Smooth muscle cell (in vitro differentiated cells): ENCODE results near the gene CYREN. TPM values are rescaled to one million over a fixed set of nuclear protein-coding genes. Genes with fewer than 3 reads are reported as not detected.

ENCODE experiments used
- DNase-seq: peaks from one replicate; lab custom pipeline; 2025; ENCODE audit not compliant: unreplicated experiment; lab: John Stamatoyannopoulos, UW
- H2AFZ ChIP-seq: fragments of 200-600 bp; sonication (generic); 2 replicates; pipeline ENCODE4 v1.6.0; 2016; ENCODE audit warnings: antibody characterized with exemption, low read depth, mild to moderate bottlenecking
- H3F3A ChIP-seq: fragments of 200-600 bp; sonication (generic); 2 replicates; pipeline ENCODE4 v1.6.0; 2017; ENCODE audit warnings: antibody characterized with exemption, low read depth
- H3K27ac ChIP-seq: fragments of 200-600 bp; sonication (generic); 2 replicates; pipeline ENCODE4 v1.5.1; 2016; ENCODE audit warnings: low read depth, mild to moderate bottlenecking
- H3K27me3 ChIP-seq: fragments of 200-600 bp; sonication (generic); 2 replicates; pipeline ENCODE4 v1.6.1; 2016; ENCODE audit warnings: low read depth, mild to moderate bottlenecking
- H3K36me3 ChIP-seq: fragments of 200-600 bp; sonication (generic); 2 replicates; pipeline ENCODE4 v1.5.1; 2016; ENCODE audit warnings: low read depth
- H3K4me1 ChIP-seq: fragments of 200-600 bp; sonication (generic); 2 replicates; pipeline ENCODE4 v1.5.1; 2016; ENCODE audit warnings: low read depth
- H3K4me2 ChIP-seq: fragments of 200-600 bp; sonication (generic); 2 replicates; pipeline ENCODE4 v1.6.0; 2016; ENCODE audit warnings: mild to moderate bottlenecking
- H3K4me3 ChIP-seq: fragments of 200-600 bp; sonication (generic); 2 replicates; pipeline ENCODE4 v1.5.1; 2016; ENCODE audit warnings: mild to moderate bottlenecking
- H3K79me2 ChIP-seq: fragments of 200-600 bp; sonication (generic); 2 replicates; pipeline ENCODE4 v1.6.0; 2016; ENCODE audit warnings: low read depth, mild to moderate bottlenecking
- H3K9ac ChIP-seq: fragments of 200-600 bp; sonication (generic); 2 replicates; pipeline ENCODE4 v1.6.0; 2016; ENCODE audit warnings: low read depth
- H3K9me3 ChIP-seq: fragments of 200-600 bp; sonication (generic); replicated peaks from 2 replicates; pipeline ENCODE4 v1.5.1; 2016; ENCODE audit warnings: low read depth
- H4K20me1 ChIP-seq: fragments of 200-600 bp; sonication (generic); 2 replicates; pipeline ENCODE4 v1.6.0; 2016; ENCODE audit warnings: low read depth
- CTCF ChIP-seq: fragments of 200-600 bp; sonication (generic); IDR thresholded peaks from 2 replicates; pipeline ENCODE4 v1.5.1; 2017; ENCODE audit warnings: borderline replicate concordance, mild to moderate bottlenecking, antibody characterized with exemption; ENCODE audit not compliant: insufficient read depth, poor library complexity, severe bottlenecking
- WGBS: methylation state at CpG from one replicate; pipeline ENCODE4 v1.1.7; 2016; ENCODE audit warnings: low lambda C conversion rate; 5-methylcytosine and 5-hydroxymethylcytosine counted together
- polyA plus RNA-seq: library from polyadenylated mRNA; unstranded; fragments of >200 nt; fragmentation: Nextera tagmentation; extraction: Ambion mirVana; gene quantifications from 2 replicates; pipeline ENCODE4 v1.2.1, GENCODE V29; 2016
- total RNA-seq: library from RNA; depleted of rRNA; stranded (reverse); fragments of >200 nt; gene quantifications from 2 replicates; pipeline ENCODE4 v1.2.3, GENCODE V29; 2014

Gene CYREN
- total and polyA plus RNA-seq, 2 experiments from 2014 or later, result 33.4 to 38.2 TPM

- Histone ChIP-seq H3K27me3 (no peaks in the 10 kb centered on the region), H3K4me2 (no peak overlapping the region), H3K9me3 (peaks cover 9% of the 10 kb centered on the region), H3K27ac (no peak overlapping the region), H2AFZ (no peak overlapping the region), H3K4me3 (no peak overlapping the region), H4K20me1 (no peaks in the 10 kb centered on the region), H3K4me1 (no peaks in the 10 kb centered on the region), H3F3A (no peaks in the 10 kb centered on the region), H3K79me2 (no peaks in the 10 kb centered on the region), H3K36me3 (no peaks in the 10 kb centered on the region), H3K9ac (no peak overlapping the region)
- 100% methylated on average over 1 of the region's 1 CpG for WGBS
- DNase-seq, result no peak
- TF ChIP-seq CTCF, result no peak
Measured at GRCh38 chr7:135152442-135152841, 18.1 kb downstream of the CYREN start.

- H3K4me2 ChIP-seq, result no peak overlapping the region
- H3K36me3 ChIP-seq, result no peaks in the 10 kb centered on the region
- no peaks in the 10 kb centered on the region for H3K27me3 ChIP-seq
- DNase-seq, result no peak
- no peak overlapping the region for H3K27ac ChIP-seq
- no peaks in the 10 kb centered on the region for H3K4me1 ChIP-seq
- 84% methylated on average over 6 of the region's 6 CpGs for WGBS
- peaks cover 9% of the 10 kb centered on the region for H3K9me3 ChIP-seq
- no peak for TF ChIP-seq CTCF
- H3K79me2 ChIP-seq, result no peaks in the 10 kb centered on the region
- H3F3A ChIP-seq, result no peaks in the 10 kb centered on the region
- no peak overlapping the region for H3K9ac ChIP-seq
- H4K20me1 ChIP-seq, result no peaks in the 10 kb centered on the region
- H2AFZ ChIP-seq, result no peak overlapping the region
- no peak overlapping the region for H3K4me3 ChIP-seq
Measured at GRCh38 chr7:135151533-135151932, 19.0 kb downstream of the CYREN start.

- Histone ChIP-seq H3K4me2 (no peak overlapping the region), H3K79me2 (no peaks in the 10 kb centered on the region), H3K4me1 (no peaks in the 10 kb centered on the region), H3F3A (no peaks in the 10 kb centered on the region), H2AFZ (no peak overlapping the region), H3K9ac (no peak overlapping the region), H3K4me3 (no peak overlapping the region), H3K27me3 (no peaks in the 10 kb centered on the region), H3K27ac (no peak overlapping the region), H3K9me3 (peaks cover 6% of the 10 kb centered on the region), H4K20me1 (no peaks in the 10 kb centered on the region), H3K36me3 (no peaks in the 10 kb centered on the region)
- WGBS, result 94% methylated on average over 2 of the region's 2 CpGs
- no peak for DNase-seq
- TF ChIP-seq CTCF, result no peak
Measured at GRCh38 chr7:135151132-135151531, 19.4 kb downstream of the CYREN start.

- H4K20me1 ChIP-seq, result no peaks in the 10 kb centered on the region
- no peaks in the 10 kb centered on the region for H3F3A ChIP-seq
- H3K9ac ChIP-seq, result no peak overlapping the region
- H3K27ac ChIP-seq, result no peak overlapping the region
- H3K4me3 ChIP-seq, result no peak overlapping the region
- no peak overlapping the region for H3K4me2 ChIP-seq
- DNase-seq, result no peak
- no peak overlapping the region for H2AFZ ChIP-seq
- H3K9me3 ChIP-seq, result peaks cover 2% of the 10 kb centered on the region
- 77% methylated on average over 8 of the region's 8 CpGs for WGBS
- no peak for TF ChIP-seq CTCF
- no peaks in the 10 kb centered on the region for H3K36me3 ChIP-seq
- no peaks in the 10 kb centered on the region for H3K4me1 ChIP-seq
- H3K79me2 ChIP-seq, result no peaks in the 10 kb centered on the region
- H3K27me3 ChIP-seq, result no peaks in the 10 kb centered on the region
Measured at GRCh38 chr7:135150072-135150782, 20.3 kb downstream of the CYREN start.
